Adrenal gland (tissue), 5 donors: ENCODE results near the gene PLCB1.

Experiments
- CTCF ChIP-seq, 6 experiments: fragments of 450-650 bp in 4 of 6; fragments of 200-600 bp in 2 of 6; sonication (generic) in 1 of 6; IDR thresholded peaks; 1 replicate in 5 of 6; 2 replicates in 1 of 6; pipeline versions ENCODE4 v1.5.1 to v1.8.0; 2016 to 2021; ENCODE audit warnings: antibody characterized with exemption in 6 of 6, mild to moderate bottlenecking in 2 of 6, moderate library complexity in 1 of 6
- POLR2A ChIP-seq, 2 donors: fragments of 450-650 bp; IDR thresholded peaks; one replicate each; pipeline ENCODE4 v1.6.1; 2017; ENCODE audit warnings: antibody characterized with exemption in 2 of 2, mild to moderate bottlenecking in 2 of 2, moderate library complexity in 1 of 2
- donor health status: DM: no; HTN: no; CAD: no.

DNA sequence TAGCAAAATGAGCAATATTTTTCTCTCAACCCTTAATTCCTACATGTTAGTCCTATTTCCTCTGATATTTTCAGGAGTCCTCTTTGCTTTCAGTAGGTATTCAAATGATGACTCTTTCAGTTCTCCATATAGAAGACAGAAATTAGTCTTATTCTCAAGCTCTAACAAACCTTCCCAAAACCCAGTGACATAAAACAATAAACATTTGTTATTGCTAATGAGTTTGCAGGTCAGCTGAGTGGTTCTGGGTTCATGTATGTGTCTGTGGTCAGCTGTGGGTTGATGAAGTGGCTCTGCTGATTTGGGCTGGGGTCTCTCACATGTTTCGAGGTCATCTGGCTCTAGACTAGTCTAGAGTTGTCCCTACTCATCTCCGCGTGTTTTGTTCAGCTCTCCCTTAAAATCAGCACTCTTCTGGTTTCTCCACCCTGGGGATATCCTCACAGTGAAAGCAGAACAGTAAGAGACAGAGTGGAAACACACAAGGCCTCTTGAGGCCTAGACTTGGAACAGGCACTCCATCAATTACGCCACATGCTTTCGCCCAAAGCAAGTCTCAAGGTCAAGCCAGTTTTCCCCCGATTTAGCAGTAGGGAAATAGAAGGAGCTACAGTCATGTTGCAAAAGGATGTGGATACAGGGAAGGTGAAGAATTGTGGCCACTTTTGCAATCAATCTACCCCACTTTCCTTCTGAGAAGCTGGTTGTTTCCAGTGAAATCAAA, 273.0 kb downstream of the PLCB1 start:
- TF ChIP-seq CTCF (IDR thresholded peaks at IDR 0.05) (no peak), POLR2A (IDR thresholded peaks at IDR 0.05) (no peak)
